HCT116 (cell line): ENCODE measurements around the gene SPG21. TPM values are rescaled to one million over a fixed set of nuclear protein-coding genes. Genes with fewer than 3 reads are reported as not detected.

ENCODE experiments used
- ATAC-seq: fragments of 200-7000 bp; cut with Tn5 transposase; 2 replicates; pipeline ENCODE4 v1.9.1; 2020; ENCODE audit warnings: mild to moderate bottlenecking, moderate library complexity
- BruUV-seq: library from RNA; stranded (reverse); fragments of 400-500 nt; replicated peaks from 2 replicates; lab custom pipeline; 2021; lab: Mats Ljungman, UMichigan
- CTCF ChIA-PET: fragments of 300-600 bp; sonication (Branson Sonifier 250); formaldehyde crosslinking; loops from one replicate; lab custom pipeline; 2021; ENCODE audit warnings: antibody characterized with exemption; lab: Charles Lee
- POLR2A ChIA-PET: fragments of 300-600, 350-600 bp; sonication (Branson Sonifier 250); formaldehyde crosslinking; loops from one replicate; lab custom pipeline; 2021; ENCODE audit warnings: antibody characterized with exemption; lab: Charles Lee
- RAD21 ChIA-PET, 2 experiments: fragments of 300-600 bp; sonication (Branson Sonifier 250); formaldehyde crosslinking; loops; one replicate each; lab custom pipeline; 2023; ENCODE audit warnings: low total read pairs in 2 of 2; ENCODE audit not compliant: uncharacterized antibody in 2 of 2, unreplicated experiment in 2 of 2, low non-redundant PET in 1 of 2; lab: Charles Lee
- DNase-seq: peaks from one replicate; pipeline ENCODE4 v3.0.0-alpha.2; 2010; ENCODE audit warnings: low read depth, low spot score
- H2AFZ ChIP-seq: fragments of 200-600 bp; shearing (Covaris generic), sonication (generic); 2 replicates; pipeline ENCODE4 v1.6.1; 2017; ENCODE audit warnings: low read depth, mixed run types, mixed read lengths, antibody characterized with exemption, low read length; ENCODE audit not compliant: poor library complexity, severe bottlenecking
- H3K27ac ChIP-seq: 2 replicates; pipeline ENCODE4 v1.5.1; 2012; ENCODE audit warnings: low read depth, low read length
- H3K27me3 ChIP-seq: fragments of 200-600 bp; sonication (generic); 2 replicates; pipeline ENCODE4 v1.6.1; 2016; ENCODE audit warnings: mixed run types, low read length, mixed read lengths; ENCODE audit not compliant: insufficient read depth
- H3K36me3 ChIP-seq, 2 experiments: fragments of 200-500 bp in 1 of 2; fragments of 200-600 bp in 1 of 2; sonication (Bioruptor generic) in 1 of 2; sonication (generic) in 1 of 2; 2 replicates each; pipeline versions ENCODE4 v1.5.1 to v1.6.1; 2014 to 2016; ENCODE audit warnings: low read length in 2 of 2, inconsistent platforms in 1 of 2, mixed read lengths in 1 of 2, mixed run types in 1 of 2; ENCODE audit not compliant: insufficient read depth in 2 of 2, control insufficient read depth in 1 of 2
- H3K4me1 ChIP-seq, 2 experiments: fragments of 200-600 bp in 1 of 2; sonication (generic) in 1 of 2; 2 replicates each; pipeline versions ENCODE4 v1.5.1 to v1.6.1; 2012 to 2017; ENCODE audit warnings: low read length in 2 of 2, inconsistent platforms in 1 of 2, mild to moderate bottlenecking in 1 of 2, mixed read lengths in 1 of 2, mixed run types in 1 of 2, moderate library complexity in 1 of 2; ENCODE audit not compliant: insufficient read depth in 2 of 2, control insufficient read depth in 1 of 2
- H3K4me2 ChIP-seq: fragments of 200-600 bp; sonication (generic); 2 replicates; pipeline ENCODE4 v1.6.1; 2017; ENCODE audit warnings: mixed run types, low read length, mixed read lengths
- H3K4me3 ChIP-seq, 2 experiments: fragments of 200-600 bp in 1 of 2; sonication (generic) in 1 of 2; replicated peaks in 1 of 2; 2 replicates each; pipeline ENCODE4 v1.5.1; 2011 to 2016; ENCODE audit warnings: low read length in 2 of 2, control low read depth in 1 of 2, low read depth in 1 of 2, mild to moderate bottlenecking in 1 of 2, mixed read lengths in 1 of 2, mixed run types in 1 of 2
- H3K79me2 ChIP-seq: fragments of 200-600 bp; sonication (generic); 2 replicates; pipeline ENCODE4 v1.6.1; 2017; ENCODE audit warnings: mild to moderate bottlenecking, mixed run types, low read length, moderate library complexity, mixed read lengths; ENCODE audit not compliant: insufficient read depth
- H3K9ac ChIP-seq: fragments of 200-600 bp; sonication (generic); 2 replicates; pipeline ENCODE4 v1.6.1; 2016; ENCODE audit warnings: low read length, mixed read lengths
- H3K9me2 ChIP-seq: fragments of 200-600 bp; sonication (generic), shearing (Covaris generic); 2 replicates; pipeline ENCODE4 v1.6.1; 2017; ENCODE audit warnings: mixed run types, mild to moderate bottlenecking, moderate library complexity; ENCODE audit not compliant: insufficient read depth
- H3K9me3 ChIP-seq, 2 experiments: fragments of 200-500 bp in 1 of 2; fragments of 200-600 bp in 1 of 2; sonication (Bioruptor generic) in 1 of 2; sonication (generic) in 1 of 2; 2 replicates each; pipeline ENCODE4 v1.6.1; 2014 to 2017; ENCODE audit warnings: low read length in 2 of 2, mixed read lengths in 2 of 2, inconsistent platforms in 1 of 2, low read depth in 1 of 2, mild to moderate bottlenecking in 1 of 2, mixed run types in 1 of 2, moderate library complexity in 1 of 2; ENCODE audit not compliant: control insufficient read depth in 1 of 2, insufficient read depth in 1 of 2
- H4K20me1 ChIP-seq: fragments of 200-600 bp; sonication (generic), shearing (Covaris generic); 2 replicates; pipeline ENCODE4 v1.6.1; 2017; ENCODE audit warnings: mixed run types, mild to moderate bottlenecking, moderate library complexity; ENCODE audit not compliant: insufficient read depth
- CEBPB ChIP-seq: IDR thresholded peaks from 2 replicates; pipeline ENCODE4 v1.6.1; 2012; ENCODE audit warnings: low read depth
- RAD21 ChIP-seq: IDR thresholded peaks from 2 replicates; pipeline ENCODE4 v1.6.1; 2012; ENCODE audit warnings: low read depth, mild to moderate bottlenecking
- SP1 ChIP-seq: IDR thresholded peaks from 2 replicates; pipeline ENCODE4 v1.6.1; 2012; ENCODE audit warnings: low read depth
- ZFX ChIP-seq: fragments of 450-650 bp; IDR thresholded peaks from 2 replicates; pipeline ENCODE4 v1.6.1; 2017
- intact Hi-C: fragments of 100-400 bp; cut with micrococcal nuclease; formaldehyde crosslinking; loops from 2 replicates; pipeline ENCODE4 v1.10.0; 2022
- total RNA-seq: library from RNA; stranded (reverse); gene quantifications from one replicate; pipeline ENCODE4 v1.2.1, GENCODE V29; 2021; ENCODE audit not compliant: unreplicated experiment
- TF ChIP-seq, protein P1 (sequence below): IDR thresholded peaks from 2 replicates; pipeline ENCODE4 v1.6.1; 2012; ENCODE audit warnings: low read depth
- TF ChIP-seq, protein P2 (sequence below): IDR thresholded peaks from 2 replicates; pipeline ENCODE4 v1.6.1; 2011; ENCODE audit warnings: mild to moderate bottlenecking, low read length, moderate library complexity; ENCODE audit not compliant: insufficient replicate concordance; ENCODE audit errors: extremely low read depth

SPG21 gene
- total RNA-seq, 1 experiment from 2014 or later = 72.7 TPM

- TF ChIP-seq, protein P1, sequence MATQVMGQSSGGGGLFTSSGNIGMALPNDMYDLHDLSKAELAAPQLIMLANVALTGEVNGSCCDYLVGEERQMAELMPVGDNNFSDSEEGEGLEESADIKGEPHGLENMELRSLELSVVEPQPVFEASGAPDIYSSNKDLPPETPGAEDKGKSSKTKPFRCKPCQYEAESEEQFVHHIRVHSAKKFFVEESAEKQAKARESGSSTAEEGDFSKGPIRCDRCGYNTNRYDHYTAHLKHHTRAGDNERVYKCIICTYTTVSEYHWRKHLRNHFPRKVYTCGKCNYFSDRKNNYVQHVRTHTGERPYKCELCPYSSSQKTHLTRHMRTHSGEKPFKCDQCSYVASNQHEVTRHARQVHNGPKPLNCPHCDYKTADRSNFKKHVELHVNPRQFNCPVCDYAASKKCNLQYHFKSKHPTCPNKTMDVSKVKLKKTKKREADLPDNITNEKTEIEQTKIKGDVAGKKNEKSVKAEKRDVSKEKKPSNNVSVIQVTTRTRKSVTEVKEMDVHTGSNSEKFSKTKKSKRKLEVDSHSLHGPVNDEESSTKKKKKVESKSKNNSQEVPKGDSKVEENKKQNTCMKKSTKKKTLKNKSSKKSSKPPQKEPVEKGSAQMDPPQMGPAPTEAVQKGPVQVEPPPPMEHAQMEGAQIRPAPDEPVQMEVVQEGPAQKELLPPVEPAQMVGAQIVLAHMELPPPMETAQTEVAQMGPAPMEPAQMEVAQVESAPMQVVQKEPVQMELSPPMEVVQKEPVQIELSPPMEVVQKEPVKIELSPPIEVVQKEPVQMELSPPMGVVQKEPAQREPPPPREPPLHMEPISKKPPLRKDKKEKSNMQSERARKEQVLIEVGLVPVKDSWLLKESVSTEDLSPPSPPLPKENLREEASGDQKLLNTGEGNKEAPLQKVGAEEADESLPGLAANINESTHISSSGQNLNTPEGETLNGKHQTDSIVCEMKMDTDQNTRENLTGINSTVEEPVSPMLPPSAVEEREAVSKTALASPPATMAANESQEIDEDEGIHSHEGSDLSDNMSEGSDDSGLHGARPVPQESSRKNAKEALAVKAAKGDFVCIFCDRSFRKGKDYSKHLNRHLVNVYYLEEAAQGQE = no peak
- TF ChIP-seq ZFX = peak; percentile 80
Measured at GRCh38 chr15:64989416-64990167, at the start of gene SPG21 (continued).

GRCh38 chr15:65038836-65039235 is 49.1 kb upstream of the SPG21 start:
- ChIA-PET POLR2A (no interaction called here), CTCF (no interaction called here), RAD21 (no interaction called here)
- no peaks in the 10 kb centered on the region for H3K27me3 ChIP-seq
- H3K9me2 ChIP-seq = no peaks in the 10 kb centered on the region
- H3K4me3 ChIP-seq = no peak overlapping the region
- H3K79me2 ChIP-seq = no peaks in the 10 kb centered on the region
- no peak overlapping the region for H3K9ac ChIP-seq
- no peak overlapping the region for H3K4me2 ChIP-seq
- no peak overlapping the region for H2AFZ ChIP-seq
- no peak overlapping the region for H3K27ac ChIP-seq
- BruUV-seq = no TSS peak
- peaks cover under 1 to 14% of the 10 kb centered on the region in 2 experiments; a peak in 3 of 4 replicates for H3K4me1 ChIP-seq
- H3K36me3 ChIP-seq = no peaks in the 10 kb centered on the region
- no peaks in the 10 kb centered on the region for H3K9me3 ChIP-seq
- intact Hi-C loops = no loop called here
- H4K20me1 ChIP-seq = no peaks in the 10 kb centered on the region
- DNase-seq = no peak
- ATAC-seq = no peak
- TF ChIP-seq RAD21 (no peak), ZFX (no peak), CEBPB (no peak), SP1 (no peak)
- TF ChIP-seq, protein P2, sequence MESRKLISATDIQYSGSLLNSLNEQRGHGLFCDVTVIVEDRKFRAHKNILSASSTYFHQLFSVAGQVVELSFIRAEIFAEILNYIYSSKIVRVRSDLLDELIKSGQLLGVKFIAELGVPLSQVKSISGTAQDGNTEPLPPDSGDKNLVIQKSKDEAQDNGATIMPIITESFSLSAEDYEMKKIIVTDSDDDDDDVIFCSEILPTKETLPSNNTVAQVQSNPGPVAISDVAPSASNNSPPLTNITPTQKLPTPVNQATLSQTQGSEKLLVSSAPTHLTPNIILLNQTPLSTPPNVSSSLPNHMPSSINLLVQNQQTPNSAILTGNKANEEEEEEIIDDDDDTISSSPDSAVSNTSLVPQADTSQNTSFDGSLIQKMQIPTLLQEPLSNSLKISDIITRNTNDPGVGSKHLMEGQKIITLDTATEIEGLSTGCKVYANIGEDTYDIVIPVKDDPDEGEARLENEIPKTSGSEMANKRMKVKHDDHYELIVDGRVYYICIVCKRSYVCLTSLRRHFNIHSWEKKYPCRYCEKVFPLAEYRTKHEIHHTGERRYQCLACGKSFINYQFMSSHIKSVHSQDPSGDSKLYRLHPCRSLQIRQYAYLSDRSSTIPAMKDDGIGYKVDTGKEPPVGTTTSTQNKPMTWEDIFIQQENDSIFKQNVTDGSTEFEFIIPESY = no peak
- TF ChIP-seq, protein P1 = no peak
